Esophagus squamous epithelium (tissue), 4 donors: Measurements from ENCODE around the gene LDLRAD4.

ENCODE experiments used
- CTCF ChIP-seq, 6 experiments: fragments of 450-650 bp in 4 of 6; fragments of 200-600 bp in 2 of 6; sonication (generic) in 2 of 6; IDR thresholded peaks; one replicate each; pipeline ENCODE4 v1.5.1; 2016 to 2019; ENCODE audit warnings: antibody characterized with exemption in 6 of 6, mild to moderate bottlenecking in 4 of 6, moderate library complexity in 4 of 6
- POLR2A ChIP-seq, 4 donors: fragments of 450-650 bp; IDR thresholded peaks; one replicate each; pipeline ENCODE4 v1.6.1; 2017; ENCODE audit warnings: antibody characterized with exemption in 4 of 4, mild to moderate bottlenecking in 4 of 4, moderate library complexity in 3 of 4

- no peak for TF ChIP-seq CTCF (IDR thresholded peaks at IDR 0.05)
- TF ChIP-seq POLR2A (IDR thresholded peaks at IDR 0.05) = no peak
Measured at GRCh38 chr18:13433685-13434084, 215.1 kb downstream of the LDLRAD4 start.
